Limb (tissue), 2 donors: ENCODE data around the gene CDH22.
A peak's percentile ranks its signal among the peaks of the same experiment; 100 is the strongest.

Experiments
- DNase-seq, 2 donors: peaks; one replicate each; pipeline ENCODE4 v3.0.0-alpha.2; 2016; ENCODE audit errors: extremely low spot score in 2 of 2

Gene CDH22

GRCh38 chr20:46150943-46151342, 157.4 kb downstream of the CDH22 start:
- peak in 1 of 2 donors; percentile 57 for DNase-seq

- no peak for DNase-seq
Observed at GRCh38 chr20:46148313-46149208, 159.7 kb downstream of the CDH22 start.

GRCh38 chr20:46145713-46146112, 162.6 kb downstream of the CDH22 start:
- DNase-seq = peak in 1 of 2 donors; percentile 52

GRCh38 chr20:46144432-46145025, 163.8 kb downstream of the CDH22 start:
- no peak for DNase-seq

DNA sequence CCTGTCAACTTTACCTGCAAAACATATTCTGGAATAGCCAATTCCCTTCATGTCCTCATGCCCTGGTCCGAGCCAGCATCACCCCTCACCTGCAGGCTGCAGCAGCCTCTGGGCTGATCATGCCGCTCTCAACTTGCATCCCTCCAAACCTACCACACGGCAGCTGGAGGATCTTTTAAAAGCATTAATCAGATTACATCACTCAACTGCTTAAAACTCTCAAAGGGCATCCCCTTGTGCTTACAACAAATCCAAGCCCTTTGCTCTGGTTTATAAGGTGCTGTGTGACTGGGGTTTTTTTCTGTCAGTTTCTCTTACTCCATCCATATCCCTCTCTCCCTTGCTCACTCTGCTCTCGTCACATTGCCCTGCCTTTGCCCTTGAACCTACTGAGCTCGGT, 166.2 kb downstream of the CDH22 start:
- DNase-seq = no peak

DNA sequence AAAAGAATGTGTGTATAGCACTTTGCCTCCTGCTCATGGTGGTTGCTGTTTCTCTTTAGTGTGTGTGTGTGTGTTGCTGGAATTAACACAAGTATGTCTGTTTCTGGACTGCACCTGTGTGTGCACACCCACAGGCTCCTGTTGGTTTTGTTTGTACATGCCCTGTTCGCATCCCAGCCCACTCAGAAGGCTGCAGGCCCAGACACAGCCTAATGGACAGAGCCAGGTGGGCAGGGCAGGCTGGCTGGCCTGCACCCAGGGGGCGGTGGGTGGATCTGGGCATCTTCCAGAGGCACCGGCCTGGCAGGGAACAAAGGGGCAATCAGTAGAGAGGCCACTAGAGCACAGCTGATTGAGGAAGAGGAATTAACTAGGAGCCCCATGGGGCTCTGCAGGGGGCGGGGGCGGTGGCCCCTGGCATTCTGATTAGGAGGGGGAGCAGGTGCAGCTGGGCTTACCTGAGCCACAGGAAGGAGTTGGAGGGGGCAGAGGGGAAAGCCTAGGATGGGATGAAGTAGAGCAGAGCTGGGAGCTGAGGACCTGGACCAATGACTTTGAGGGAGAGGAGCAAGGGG, 168.3 kb downstream of the CDH22 start:
- DNase-seq = peak in 1 of 2 donors; percentile 8

GRCh38 chr20:46139266-46139889, 168.9 kb downstream of the CDH22 start:
- DNase-seq = no peak

GRCh38 chr20:46137816-46138215, 170.5 kb downstream of the CDH22 start:
- no peak for DNase-seq

- no peak for DNase-seq
Observed at GRCh38 chr20:46135856-46136633, 172.3 kb downstream of the CDH22 start.

GRCh38 chr20:46134716-46135115, 173.6 kb downstream of the CDH22 start:
- DNase-seq = no peak

GRCh38 chr20:46133886-46134654, 174.2 kb downstream of the CDH22 start:
- no peak for DNase-seq

DNA sequence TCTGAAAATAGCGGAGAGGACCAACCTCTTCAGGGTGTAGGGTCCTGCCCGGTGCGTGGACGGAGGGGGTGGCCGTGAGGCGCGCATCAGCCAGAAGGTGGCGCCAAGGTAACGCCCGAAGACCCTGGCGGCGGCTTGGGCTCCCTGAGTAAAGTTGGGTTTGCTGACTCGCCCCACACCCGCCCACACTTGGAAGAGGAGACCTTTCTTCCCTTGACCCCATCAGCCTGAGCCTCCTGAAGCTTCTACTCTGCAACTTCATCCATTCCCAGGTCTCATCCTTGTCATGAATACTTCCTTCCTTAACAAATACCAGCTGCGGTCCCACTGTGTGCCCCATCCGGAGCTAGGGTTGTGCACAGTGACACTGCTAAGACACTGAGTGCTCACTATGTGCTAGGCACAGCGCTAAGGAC, 175.6 kb downstream of the CDH22 start:
- peak; percentile 67 to 86 for DNase-seq

DNA sequence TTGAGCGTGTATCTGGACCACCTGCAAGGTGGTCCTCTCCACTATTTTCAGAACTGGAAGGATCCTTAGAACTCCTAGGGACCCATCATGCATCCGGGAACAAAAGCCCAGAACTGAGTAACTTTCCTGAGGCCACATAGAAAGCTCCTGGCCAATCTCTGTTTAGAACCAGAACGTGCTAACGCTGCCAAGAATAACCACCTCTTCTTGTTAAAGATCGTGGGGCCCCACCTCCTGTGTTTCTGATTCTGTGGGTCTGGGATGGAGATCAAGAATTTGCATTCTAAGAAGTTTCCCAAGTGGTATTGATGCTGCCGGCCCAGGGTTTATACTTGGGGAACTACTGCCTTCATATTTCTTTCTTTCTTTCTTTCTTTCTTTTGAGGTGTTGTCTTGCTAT, 176.9 kb downstream of the CDH22 start:
- no peak for DNase-seq

- DNase-seq = no peak
Observed at GRCh38 chr20:46130534-46130933, 177.8 kb downstream of the CDH22 start.

DNA sequence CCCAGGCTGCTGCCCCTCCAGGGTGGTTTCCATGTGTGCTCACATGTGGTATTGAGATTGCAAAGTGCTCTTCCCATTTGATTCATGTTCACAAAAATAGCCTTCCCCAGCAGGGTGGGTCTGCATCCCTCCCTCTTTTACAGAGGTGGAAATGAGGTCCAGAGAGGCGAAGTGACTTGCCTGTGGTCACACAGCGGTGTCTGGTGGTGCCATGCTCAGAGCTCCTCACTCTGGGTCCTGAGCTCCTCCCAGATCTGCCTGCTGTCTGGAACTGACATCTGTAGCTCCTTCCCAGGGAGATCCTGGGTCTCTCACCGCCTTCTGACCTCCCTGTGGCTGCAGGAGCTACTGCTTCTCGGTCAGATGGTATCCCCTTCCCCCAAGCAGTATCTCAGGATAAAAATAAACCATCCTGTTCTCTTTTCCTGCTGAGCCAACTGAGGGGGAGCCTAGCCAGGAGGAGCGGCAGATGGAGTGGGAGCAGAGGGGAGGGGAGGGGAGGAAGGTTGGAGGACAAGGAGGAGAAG, 178.3 kb downstream of the CDH22 start:
- no peak for DNase-seq

DNA sequence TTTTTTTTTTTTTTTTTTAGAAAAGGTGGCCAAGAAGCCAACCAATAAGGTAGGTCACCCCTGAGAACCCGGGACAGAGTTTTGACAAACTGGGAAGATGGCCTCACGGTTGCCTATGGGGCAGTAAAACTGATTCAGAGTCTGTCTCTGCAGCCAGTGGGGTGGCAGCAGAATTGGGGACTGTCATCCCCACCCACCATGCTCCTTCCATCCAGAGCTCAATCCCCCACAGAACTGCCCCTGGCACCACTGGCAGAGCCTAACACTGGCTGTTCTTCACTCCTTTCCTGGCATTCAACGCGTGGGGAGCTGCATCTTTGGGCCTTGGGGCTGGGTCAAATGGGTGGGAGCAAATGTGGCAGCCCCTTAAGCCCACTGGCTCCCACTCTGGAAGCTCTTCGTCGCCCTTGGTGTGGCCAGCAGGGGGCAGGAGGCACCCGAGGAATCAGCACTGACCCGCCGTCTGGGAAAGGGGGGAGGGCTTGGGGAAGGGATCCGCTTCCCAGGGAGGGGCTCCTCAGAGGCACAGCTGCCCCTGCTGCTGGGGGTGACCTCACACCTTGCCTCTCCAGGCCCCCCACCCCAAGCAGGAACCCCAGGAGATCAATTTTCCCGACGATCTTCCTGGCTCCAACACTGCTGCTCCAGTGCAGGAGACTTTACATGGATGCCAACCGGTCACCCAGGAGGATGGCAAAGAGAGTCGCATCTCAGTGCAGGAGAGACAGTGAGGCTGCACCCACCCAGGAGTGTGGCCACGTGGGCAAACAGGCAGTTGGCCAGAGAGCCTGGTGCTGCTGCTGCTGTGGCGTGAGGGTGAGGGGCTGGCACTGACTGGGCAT, 179.8 kb downstream of the CDH22 start:
- DNase-seq = peak in 1 of 2 donors; percentile 70

- DNase-seq = no peak
Observed at GRCh38 chr20:46127396-46128010, 180.8 kb downstream of the CDH22 start.

DNA sequence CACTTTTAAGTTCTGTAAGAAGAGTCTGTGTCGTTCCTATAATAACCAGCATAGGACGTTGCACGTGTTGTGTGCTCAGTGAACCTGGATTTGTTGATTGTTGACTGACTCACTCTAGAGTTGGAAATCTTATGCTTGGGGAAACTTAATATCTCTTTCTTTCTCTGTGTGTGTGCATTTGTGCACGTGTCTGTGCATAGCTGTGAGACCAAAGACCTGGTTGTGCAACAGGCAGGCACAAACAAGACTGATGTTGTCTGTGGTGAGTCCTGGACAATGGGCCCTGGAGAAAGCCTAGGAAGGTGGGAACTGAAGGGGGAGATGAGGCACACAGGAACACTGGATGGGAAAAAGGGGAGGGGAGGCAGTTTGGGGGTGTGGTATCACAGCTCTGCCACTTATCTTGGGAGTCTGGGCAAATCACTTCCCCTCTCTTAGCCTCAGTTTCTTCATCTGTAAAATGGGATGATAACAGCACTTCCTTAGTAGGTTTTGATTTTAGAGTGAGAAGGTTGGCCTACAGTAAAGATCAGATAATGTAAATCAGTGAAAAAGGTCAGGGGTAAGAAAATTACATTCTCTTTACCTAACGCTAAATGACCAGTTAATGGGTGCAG, 181.8 kb downstream of the CDH22 start:
- DNase-seq = no peak
